Common myeloid progenitor, CD34-positive (primary cell): Measurements from ENCODE around the gene CALML4.

Source experiments
- CTCF ChIA-PET: fragments of 350-600 bp; sonication (Branson Sonifier 250); formaldehyde crosslinking; loops from one replicate; lab custom pipeline; 2021; ENCODE audit warnings: antibody characterized with exemption; lab: Charles Lee
- POLR2A ChIA-PET: fragments of 350-600 bp; sonication (Branson Sonifier 250); formaldehyde crosslinking; loops from one replicate; lab custom pipeline; 2021; ENCODE audit warnings: antibody characterized with exemption; lab: Charles Lee
- DNase-seq, 3 donors: peaks; one replicate each; pipeline versions ENCODE4 v3.0.0 to v3.0.0-alpha.2; 2013
- H3K27ac ChIP-seq, 2 experiments: 1 replicate in 1 of 2; 2 replicates in 1 of 2; pipeline ENCODE4 v1.7.0; 2013; ENCODE audit warnings: inconsistent platforms in 2 of 2, low read length in 2 of 2, mild to moderate bottlenecking in 2 of 2, low read depth in 1 of 2, moderate library complexity in 1 of 2; ENCODE audit not compliant: severe bottlenecking in 2 of 2, insufficient read depth in 1 of 2, poor library complexity in 1 of 2
- H3K27me3 ChIP-seq, 5 experiments: replicated peaks in 2 of 5; 1 replicate in 3 of 5; 2 replicates in 2 of 5; pipeline versions ENCODE4 v1.6.1 to v1.7.0; 2013; ENCODE audit warnings: low read length in 4 of 5, mild to moderate bottlenecking in 2 of 5, moderate library complexity in 2 of 5, inconsistent platforms in 1 of 5; ENCODE audit not compliant: insufficient read depth in 5 of 5, control insufficient read depth in 4 of 5
- H3K36me3 ChIP-seq, 4 experiments: 1 replicate in 2 of 4; 2 replicates in 2 of 4; pipeline versions ENCODE4 v1.6.1 to v1.7.0; 2013; ENCODE audit warnings: low read length in 3 of 4, control low read depth in 1 of 4, mild to moderate bottlenecking in 1 of 4; ENCODE audit not compliant: control insufficient read depth in 4 of 4, insufficient read depth in 4 of 4
- H3K4me1 ChIP-seq, 4 experiments: 1 replicate in 3 of 4; 2 replicates in 1 of 4; pipeline versions ENCODE4 v1.6.1 to v1.7.1; 2013; ENCODE audit warnings: low read length in 3 of 4, mild to moderate bottlenecking in 3 of 4, control low read depth in 1 of 4, inconsistent platforms in 1 of 4, moderate library complexity in 1 of 4; ENCODE audit not compliant: control insufficient read depth in 4 of 4, insufficient read depth in 4 of 4; ENCODE audit errors: control extremely low read depth in 1 of 4
- H3K4me3 ChIP-seq, 7 experiments: 1 replicate in 4 of 7; 2 replicates in 3 of 7; pipeline versions ENCODE4 v1.5.1 to v1.7.0; 2013; ENCODE audit warnings: mild to moderate bottlenecking in 7 of 7, low read length in 6 of 7, moderate library complexity in 6 of 7, inconsistent platforms in 2 of 7, low read depth in 2 of 7, control low read depth in 1 of 7; ENCODE audit not compliant: insufficient read depth in 4 of 7, control insufficient read depth in 1 of 7; ENCODE audit errors: extremely low read depth in 1 of 7
- H3K9me3 ChIP-seq, 5 experiments: 1 replicate in 4 of 5; 2 replicates in 1 of 5; pipeline versions ENCODE4 v1.6.1 to v1.7.1; 2013; ENCODE audit warnings: low read length in 4 of 5, mild to moderate bottlenecking in 2 of 5, inconsistent platforms in 1 of 5, low read depth in 1 of 5, moderate library complexity in 1 of 5; ENCODE audit not compliant: control insufficient read depth in 4 of 5, insufficient read depth in 2 of 5; ENCODE audit errors: control extremely low read depth in 1 of 5
- WGBS: methylation state at CpG from one replicate; pipeline ENCODE4 v1.1.5; 2013; ENCODE audit not compliant: insufficient coverage; 5-methylcytosine and 5-hydroxymethylcytosine counted together

Gene CALML4

GRCh38 chr15:68152342-68152741 is 52.8 kb downstream of the CALML4 start:
- Histone ChIP-seq H3K27me3 (no peaks in the 10 kb centered on the region), H3K27ac (no peak overlapping the region), H3K4me3 (no peak overlapping the region), H3K36me3 (peaks cover 6 to 43% (median 17%) of the 10 kb centered on the region in 4 experiments), H3K4me1 (no peaks in the 10 kb centered on the region), H3K9me3 (no peaks in the 10 kb centered on the region)
- no CpG with 5 or more reads among the region's 2 CpGs for WGBS
- POLR2A ChIA-PET, result no interaction called here
- CTCF ChIA-PET, result interaction anchor here (0.7 to 4.7 kb wide), 6 partner anchors 25 to 375 kb away, joined by 3 to 59 read pairs (median 4); no protein-coding TSS in a partner anchor
- no peak for DNase-seq

GRCh38 chr15:68151277-68151676 is 53.9 kb downstream of the CALML4 start:
- WGBS, result no CpG with 5 or more reads among the region's 1 CpG
- Histone ChIP-seq H3K4me1 (no peaks in the 10 kb centered on the region), H3K9me3 (no peaks in the 10 kb centered on the region), H3K36me3 (peaks cover 4 to 46% (median 19%) of the 10 kb centered on the region in 4 experiments), H3K27ac (peak overlapping the region in 1 of 2 experiments; percentile 43), H3K27me3 (no peaks in the 10 kb centered on the region), H3K4me3 (no peak overlapping the region)
- DNase-seq, result no peak
- ChIA-PET POLR2A (no interaction called here), CTCF (interaction anchor here (1.2 kb wide), 1 partner anchor 24 kb away, joined by 3 read pairs; no protein-coding TSS in a partner anchor)

GRCh38 chr15:68150187-68150586 is 54.9 kb downstream of the CALML4 start:
- DNase-seq, result no peak
- 80% methylated on average over 1 of the region's 1 CpG for WGBS
- no peak overlapping the region for H3K4me3 ChIP-seq
- no peaks in the 10 kb centered on the region for H3K4me1 ChIP-seq
- H3K9me3 ChIP-seq, result no peaks in the 10 kb centered on the region
- CTCF ChIA-PET, result interaction anchor here (0.6 to 1.4 kb wide), 2 partner anchors 170 to 288 kb away, joined by 3 read pairs; no protein-coding TSS in a partner anchor
- no peak overlapping the region for H3K27ac ChIP-seq
- peaks cover 4 to 46% (median 18%) of the 10 kb centered on the region in 4 experiments for H3K36me3 ChIP-seq
- H3K27me3 ChIP-seq, result no peaks in the 10 kb centered on the region
- POLR2A ChIA-PET, result no interaction called here

- ChIA-PET POLR2A (no interaction called here), CTCF (no interaction called here)
- no peaks in the 10 kb centered on the region for H3K4me1 ChIP-seq
Measured at GRCh38 chr15:68149059-68149458, 56.1 kb downstream of the CALML4 start.

GRCh38 chr15:68148039-68148438 is 57.1 kb downstream of the CALML4 start:
- WGBS, result no CpG with 5 or more reads among the region's 1 CpG
- ChIA-PET CTCF (no interaction called here), POLR2A (interaction anchor here (0.6 kb wide), 1 partner anchor 11 kb away, joined by 4 read pairs; no protein-coding TSS in a partner anchor)
- DNase-seq, result no peak
- no peaks in the 10 kb centered on the region for H3K9me3 ChIP-seq
- H3K27me3 ChIP-seq, result no peaks in the 10 kb centered on the region
- no peak overlapping the region for H3K27ac ChIP-seq
- H3K4me1 ChIP-seq, result no peaks in the 10 kb centered on the region
- peaks cover 4 to 46% (median 18%) of the 10 kb centered on the region in 4 experiments for H3K36me3 ChIP-seq
- H3K4me3 ChIP-seq, result no peak overlapping the region

More at GRCh38 chr15:68149059-68149458, 56.1 kb downstream of the CALML4 start:
- no peak for DNase-seq
- H3K9me3 ChIP-seq, result no peaks in the 10 kb centered on the region
- H3K4me3 ChIP-seq, result no peak overlapping the region
- H3K27me3 ChIP-seq, result no peaks in the 10 kb centered on the region
- peaks cover 4 to 43% (median 18%) of the 10 kb centered on the region in 4 experiments for H3K36me3 ChIP-seq
- no peak overlapping the region for H3K27ac ChIP-seq
- no CpG with 5 or more reads among the region's 1 CpG for WGBS

- peaks cover 4 to 40% (median 17%) of the 10 kb centered on the region in 4 experiments for H3K36me3 ChIP-seq
- no peaks in the 10 kb centered on the region for H3K27me3 ChIP-seq
- no peak overlapping the region for H3K27ac ChIP-seq
- no peaks in the 10 kb centered on the region for H3K9me3 ChIP-seq
- ChIA-PET CTCF (interaction anchor here (0.6 to 1.7 kb wide), 2 partner anchors 15 to 239 kb away, joined by 3 read pairs; no protein-coding TSS in a partner anchor), POLR2A (no interaction called here)
- no peak overlapping the region for H3K4me3 ChIP-seq
- DNase-seq, result no peak
- H3K4me1 ChIP-seq, result no peaks in the 10 kb centered on the region
Measured at GRCh38 chr15:68145706-68146105, 59.4 kb downstream of the CALML4 start.

GRCh38 chr15:68143785-68144184 is 61.3 kb downstream of the CALML4 start:
- Histone ChIP-seq H3K36me3 (peaks cover 4 to 36% (median 17%) of the 10 kb centered on the region in 4 experiments), H3K9me3 (no peaks in the 10 kb centered on the region), H3K27me3 (no peaks in the 10 kb centered on the region), H3K4me3 (no peak overlapping the region), H3K27ac (no peak overlapping the region), H3K4me1 (no peaks in the 10 kb centered on the region)
- WGBS, result no CpG with 5 or more reads among the region's 1 CpG
- ChIA-PET POLR2A (interaction anchor here (0.7 kb wide), 1 partner anchor 768 kb away, joined by 3 read pairs; no protein-coding TSS in a partner anchor), CTCF (interaction anchor here (2.8 kb wide), 1 partner anchor 10 kb away, joined by 11 read pairs; no protein-coding TSS in a partner anchor)
- DNase-seq, result no peak
